DOHH2 (cell line): ENCODE measurements around the gene SP2.

Source experiments
- EZH2phosphoT487 ChIP-seq: fragments of 200-600 bp; sonication (generic); IDR thresholded peaks from 2 replicates; pipeline ENCODE4 v1.6.1; 2017; ENCODE audit warnings: borderline replicate concordance, mild to moderate bottlenecking, antibody characterized with exemption, low read length, moderate library complexity, mixed read lengths
- TF ChIP-seq, protein P1 (sequence below): fragments of 200-600 bp; sonication (generic); IDR thresholded peaks from one replicate; pipeline ENCODE4 v1.5.1; 2014; ENCODE audit warnings: antibody characterized with exemption, mild to moderate bottlenecking, low read depth, low read length; ENCODE audit not compliant: poor library complexity, severe bottlenecking

DNA sequence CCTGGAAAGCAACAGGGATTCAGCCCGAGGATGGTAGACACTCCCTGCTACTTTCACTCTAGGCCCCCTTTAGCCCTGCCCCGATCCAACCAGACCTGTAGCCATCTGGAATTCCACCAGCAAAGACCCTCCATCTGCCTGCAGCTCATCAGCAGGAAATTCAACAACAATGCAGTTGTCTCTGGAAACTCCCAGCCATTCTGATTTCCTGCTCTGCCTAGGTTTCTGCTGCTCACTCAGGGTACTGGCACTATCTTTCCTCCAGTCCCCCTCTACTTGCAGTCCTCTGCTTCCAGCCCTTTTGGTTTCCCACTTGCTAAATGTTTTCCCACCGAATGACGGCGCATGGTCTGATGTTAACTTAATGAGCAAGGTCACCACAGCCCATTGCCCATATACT lies 42.4 kb upstream of the SP2 start:
- TF ChIP-seq, protein P1, sequence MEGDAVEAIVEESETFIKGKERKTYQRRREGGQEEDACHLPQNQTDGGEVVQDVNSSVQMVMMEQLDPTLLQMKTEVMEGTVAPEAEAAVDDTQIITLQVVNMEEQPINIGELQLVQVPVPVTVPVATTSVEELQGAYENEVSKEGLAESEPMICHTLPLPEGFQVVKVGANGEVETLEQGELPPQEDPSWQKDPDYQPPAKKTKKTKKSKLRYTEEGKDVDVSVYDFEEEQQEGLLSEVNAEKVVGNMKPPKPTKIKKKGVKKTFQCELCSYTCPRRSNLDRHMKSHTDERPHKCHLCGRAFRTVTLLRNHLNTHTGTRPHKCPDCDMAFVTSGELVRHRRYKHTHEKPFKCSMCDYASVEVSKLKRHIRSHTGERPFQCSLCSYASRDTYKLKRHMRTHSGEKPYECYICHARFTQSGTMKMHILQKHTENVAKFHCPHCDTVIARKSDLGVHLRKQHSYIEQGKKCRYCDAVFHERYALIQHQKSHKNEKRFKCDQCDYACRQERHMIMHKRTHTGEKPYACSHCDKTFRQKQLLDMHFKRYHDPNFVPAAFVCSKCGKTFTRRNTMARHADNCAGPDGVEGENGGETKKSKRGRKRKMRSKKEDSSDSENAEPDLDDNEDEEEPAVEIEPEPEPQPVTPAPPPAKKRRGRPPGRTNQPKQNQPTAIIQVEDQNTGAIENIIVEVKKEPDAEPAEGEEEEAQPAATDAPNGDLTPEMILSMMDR: no peak
- no peak for TF ChIP-seq EZH2phosphoT487
